ENCODE results near the gene SSX2IP. TPM values are rescaled to one million over a fixed set of nuclear protein-coding genes. Genes with fewer than 3 reads are reported as not detected.
"Not testable (repeated sequence)": the region's sequence is repeated elsewhere in the genome, so short reads cannot be mapped to it uniquely, and the experiment has no call there.

The SSX2IP gene
- total and polyA plus RNA-seq, 2 experiments from 2014 or later: 12.3 to 20.5 TPM

DNA sequence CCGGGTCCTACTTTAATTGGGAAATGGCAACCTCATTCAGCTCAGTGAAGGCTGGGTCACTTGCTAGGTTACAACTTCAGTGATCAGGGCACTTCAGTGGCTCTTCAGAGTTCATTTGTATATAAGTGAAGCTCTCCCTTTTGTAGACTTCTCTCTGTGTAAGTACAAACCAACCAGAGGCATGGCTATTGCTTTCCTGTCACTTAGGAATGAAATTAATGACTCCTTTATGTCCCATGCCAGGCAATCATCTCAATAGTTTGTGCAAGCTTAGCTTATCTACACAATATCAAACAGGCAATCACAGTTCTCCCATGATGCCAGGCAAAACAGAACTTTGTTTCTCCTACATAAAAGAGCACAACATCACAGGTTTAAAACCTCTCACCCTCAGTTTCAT lies 93.2 kb downstream of the SSX2IP start:
- Histone ChIP-seq H3K4me1 (ENCODE audit: low read depth) (no peaks in the 10 kb centered on the region), H3K4me3 (no peak overlapping the region), H3K9me3 (ENCODE audit: low read depth) (no peaks in the 10 kb centered on the region), H3K27me3 (no peaks in the 10 kb centered on the region), H3K36me3 (no peaks in the 10 kb centered on the region), H3K27ac (no peak overlapping the region)
- TF ChIP-seq, protein P1, sequence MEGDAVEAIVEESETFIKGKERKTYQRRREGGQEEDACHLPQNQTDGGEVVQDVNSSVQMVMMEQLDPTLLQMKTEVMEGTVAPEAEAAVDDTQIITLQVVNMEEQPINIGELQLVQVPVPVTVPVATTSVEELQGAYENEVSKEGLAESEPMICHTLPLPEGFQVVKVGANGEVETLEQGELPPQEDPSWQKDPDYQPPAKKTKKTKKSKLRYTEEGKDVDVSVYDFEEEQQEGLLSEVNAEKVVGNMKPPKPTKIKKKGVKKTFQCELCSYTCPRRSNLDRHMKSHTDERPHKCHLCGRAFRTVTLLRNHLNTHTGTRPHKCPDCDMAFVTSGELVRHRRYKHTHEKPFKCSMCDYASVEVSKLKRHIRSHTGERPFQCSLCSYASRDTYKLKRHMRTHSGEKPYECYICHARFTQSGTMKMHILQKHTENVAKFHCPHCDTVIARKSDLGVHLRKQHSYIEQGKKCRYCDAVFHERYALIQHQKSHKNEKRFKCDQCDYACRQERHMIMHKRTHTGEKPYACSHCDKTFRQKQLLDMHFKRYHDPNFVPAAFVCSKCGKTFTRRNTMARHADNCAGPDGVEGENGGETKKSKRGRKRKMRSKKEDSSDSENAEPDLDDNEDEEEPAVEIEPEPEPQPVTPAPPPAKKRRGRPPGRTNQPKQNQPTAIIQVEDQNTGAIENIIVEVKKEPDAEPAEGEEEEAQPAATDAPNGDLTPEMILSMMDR (IDR thresholded peaks at IDR 0.05; ENCODE audit: low read depth, low read length): no peak
- DNase-seq (ENCODE audit: low read depth in 1 of 2, low spot score in 1 of 2): no peak

DNA sequence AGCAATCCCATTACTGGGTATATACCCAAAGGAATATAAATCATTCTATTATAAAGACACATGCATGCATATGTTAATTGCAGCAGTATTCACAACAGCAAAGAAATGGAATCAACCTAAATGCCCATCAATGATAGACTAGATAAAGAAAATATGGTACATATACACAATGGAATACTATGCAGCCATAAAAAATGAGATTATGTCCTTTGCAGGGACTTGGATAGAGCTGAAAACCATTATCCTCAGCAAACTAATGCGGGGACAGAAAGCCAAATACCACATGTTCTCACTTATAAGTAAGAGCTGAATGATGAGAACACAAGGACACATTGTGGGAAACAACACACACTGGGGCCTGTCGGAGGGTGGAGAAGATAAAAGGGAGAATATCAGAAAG lies 95.3 kb downstream of the SSX2IP start:
- H3K4me1 ChIP-seq (ENCODE audit: low read depth); H3K9me3 ChIP-seq (ENCODE audit: low read depth); H3K27me3 ChIP-seq; H3K27ac ChIP-seq; H3K36me3 ChIP-seq; H3K4me3 ChIP-seq; DNase-seq (ENCODE audit: low read depth in 1 of 2, low spot score in 1 of 2): not testable (repeated sequence)

Other genes starting within 250 kb of the SSX2IP start
- 51.6 and 65.4 TPM in 2 replicates for gene RPF1, start 211.2 kb downstream of the SSX2IP start, total RNA-seq
- gene RPF1, start 211.2 kb downstream of the SSX2IP start, polyA plus RNA-seq: 44.7 and 48.3 TPM in 2 replicates
- gene SPATA1, start 184.1 kb downstream of the SSX2IP start, total RNA-seq: 1.2 and 2.1 TPM in 2 replicates
- 0.88 and 5.4 TPM in 2 replicates for gene SPATA1, start 184.1 kb downstream of the SSX2IP start, polyA plus RNA-seq
- 154 and 227 TPM in 2 replicates for gene GNG5, start 183.9 kb downstream of the SSX2IP start, total RNA-seq
- 706 and 838 TPM in 2 replicates for gene GNG5, start 183.9 kb downstream of the SSX2IP start, polyA plus RNA-seq
- 3.3 and 5.2 TPM in 2 replicates for gene CTBS, start 116.0 kb downstream of the SSX2IP start, total RNA-seq
- gene CTBS, start 116.0 kb downstream of the SSX2IP start, polyA plus RNA-seq: 10.2 and 22.5 TPM in 2 replicates
- gene LPAR3, start 202.7 kb upstream of the SSX2IP start, total RNA-seq: 8.9 and 11.1 TPM in 2 replicates
- gene LPAR3, start 202.7 kb upstream of the SSX2IP start, polyA plus RNA-seq: 5.1 and 6.1 TPM in 2 replicates